Lower lobe of right lung (tissue), 2 donors: Measurements from ENCODE around the gene CTSG. TPM values are rescaled to one million over a fixed set of nuclear protein-coding genes. Genes with fewer than 3 reads are reported as not detected.

Experiments used
- ATAC-seq, 2 donors: fragments of 200-7000 bp; cut with Tn5 transposase; one replicate each; pipeline ENCODE4 v1.9.1; 2020 to 2022; ENCODE audit warnings: mild to moderate bottlenecking in 2 of 2, moderate library complexity in 2 of 2
- DNase-seq: peaks from one replicate; pipeline ENCODE4 v3.0.0-alpha.2; 2020
- H3K27ac ChIP-seq: fragments of 200-600 bp; one replicate; pipeline ENCODE4 v1.8.0; 2022
- H3K27me3 ChIP-seq: fragments of 200-600 bp; one replicate; pipeline ENCODE4 v1.8.0; 2022; ENCODE audit warnings: low read depth
- H3K36me3 ChIP-seq: fragments of 200-600 bp; one replicate; pipeline ENCODE4 v1.8.0; 2022; ENCODE audit warnings: mild to moderate bottlenecking
- H3K4me1 ChIP-seq: fragments of 200-600 bp; one replicate; pipeline ENCODE4 v1.8.0; 2022
- H3K4me3 ChIP-seq: fragments of 200-600 bp; one replicate; pipeline ENCODE4 v1.8.0; 2022; ENCODE audit warnings: mild to moderate bottlenecking
- H3K9me3 ChIP-seq: fragments of 200-600 bp; one replicate; pipeline ENCODE4 v1.8.0; 2022
- CTCF ChIP-seq: fragments of 200-600 bp; IDR thresholded peaks from one replicate; pipeline ENCODE4 v1.8.0; 2022; ENCODE audit warnings: antibody characterized with exemption, mild to moderate bottlenecking
- intact Hi-C: fragments of 100-400 bp; cut with DNase I; formaldehyde crosslinking; loops from one replicate; pipeline ENCODE4 v1.11.0; 2022
- total RNA-seq: library from RNA; stranded (reverse); fragmentation: NEBNext Ultra II Directional; extraction: Animal tissue kit (Norgen Biotek cat#: 25700); gene quantifications from one replicate; pipeline ENCODE4 v1.2.1, GENCODE V29; 2021
- donor health status: DM: no; HTN: yes; CAD: no; lungs with severe emphysema.

The CTSG gene
- total RNA-seq, 1 donor from 2014 or later: 12.2 TPM

- no peak overlapping the region for H3K4me3 ChIP-seq
- no peaks in the 10 kb centered on the region for H3K4me1 ChIP-seq
- intact Hi-C loops: no loop called here
- no peak for TF ChIP-seq CTCF
- H3K27ac ChIP-seq: no peak overlapping the region
- H3K36me3 ChIP-seq: no peaks in the 10 kb centered on the region
- ATAC-seq: peak in 1 of 2 donors; percentile 29
- no peaks in the 10 kb centered on the region for H3K27me3 ChIP-seq
- no peaks in the 10 kb centered on the region for H3K9me3 ChIP-seq
- no peak for DNase-seq
Measured at GRCh38 chr14:24607635-24608514, 31.8 kb upstream of the CTSG start.

- Histone ChIP-seq H3K9me3 (no peaks in the 10 kb centered on the region), H3K36me3 (no peaks in the 10 kb centered on the region), H3K4me3 (no peak overlapping the region), H3K27me3 (no peaks in the 10 kb centered on the region), H3K4me1 (no peaks in the 10 kb centered on the region), H3K27ac (no peak overlapping the region)
- DNase-seq (no peak), ATAC-seq (peak in 1 of 2 donors; percentile 36)
- intact Hi-C loops: no loop called here
- TF ChIP-seq CTCF: no peak
Measured at GRCh38 chr14:24607081-24607480, 31.0 kb upstream of the CTSG start.

- Histone ChIP-seq H3K9me3 (no peaks in the 10 kb centered on the region), H3K27ac (no peak overlapping the region), H3K4me3 (no peak overlapping the region), H3K27me3 (no peaks in the 10 kb centered on the region), H3K4me1 (no peaks in the 10 kb centered on the region), H3K36me3 (no peaks in the 10 kb centered on the region)
- intact Hi-C loops: no loop called here
- no peak for TF ChIP-seq CTCF
- DNase-seq (no peak), ATAC-seq (no peak)
Measured at GRCh38 chr14:24606297-24606696, 30.2 kb upstream of the CTSG start.

- TF ChIP-seq CTCF: peak; percentile 79
- Histone ChIP-seq H3K9me3 (no peaks in the 10 kb centered on the region), H3K27ac (peak overlapping the region; percentile 6), H3K27me3 (no peaks in the 10 kb centered on the region), H3K36me3 (no peaks in the 10 kb centered on the region), H3K4me1 (no peaks in the 10 kb centered on the region), H3K4me3 (no peak overlapping the region)
- peak; percentile 75 to 81 for ATAC-seq
- intact Hi-C loops: no loop called here
- DNase-seq: no peak
Measured at GRCh38 chr14:24605435-24606190, 29.6 kb upstream of the CTSG start.

- Histone ChIP-seq H3K36me3 (no peaks in the 10 kb centered on the region), H3K27me3 (no peaks in the 10 kb centered on the region), H3K4me1 (no peaks in the 10 kb centered on the region), H3K27ac (no peak overlapping the region), H3K9me3 (no peaks in the 10 kb centered on the region), H3K4me3 (no peak overlapping the region)
- ATAC-seq (no peak), DNase-seq (no peak)
- no peak for TF ChIP-seq CTCF
- intact Hi-C loops: no loop called here
Measured at GRCh38 chr14:24597403-24597802, 21.4 kb upstream of the CTSG start.
